ENCODE measurements around the gene C12orf56. TPM values are rescaled to one million over a fixed set of nuclear protein-coding genes. Genes with fewer than 3 reads are reported as not detected.
A peak's percentile ranks its signal among the peaks of the same experiment; 100 is the strongest.
"Not testable (repeated sequence)": the region's sequence is repeated elsewhere in the genome, so short reads cannot be mapped to it uniquely, and the experiment has no call there.

C12orf56 gene
- total RNA-seq, 1 donor from 2014 or later: not detected

GRCh38 chr12:64325055-64325454 lies 65.5 kb downstream of the C12orf56 start:
- Mint-ChIP-seq H3K27me3 (no peaks in the 10 kb centered on the region), H3K4me1 (ENCODE audit: unreplicated experiment) (no peaks in the 10 kb centered on the region), H3K4me3 (no peak overlapping the region), H3K9me3 (no peaks in the 10 kb centered on the region), H3K36me3 (no peaks in the 10 kb centered on the region), H3K27ac (no peak overlapping the region)
- DNase-seq (ENCODE audit: extremely low spot score, unreplicated experiment): no peak
- TF ChIP-seq, protein P1, sequence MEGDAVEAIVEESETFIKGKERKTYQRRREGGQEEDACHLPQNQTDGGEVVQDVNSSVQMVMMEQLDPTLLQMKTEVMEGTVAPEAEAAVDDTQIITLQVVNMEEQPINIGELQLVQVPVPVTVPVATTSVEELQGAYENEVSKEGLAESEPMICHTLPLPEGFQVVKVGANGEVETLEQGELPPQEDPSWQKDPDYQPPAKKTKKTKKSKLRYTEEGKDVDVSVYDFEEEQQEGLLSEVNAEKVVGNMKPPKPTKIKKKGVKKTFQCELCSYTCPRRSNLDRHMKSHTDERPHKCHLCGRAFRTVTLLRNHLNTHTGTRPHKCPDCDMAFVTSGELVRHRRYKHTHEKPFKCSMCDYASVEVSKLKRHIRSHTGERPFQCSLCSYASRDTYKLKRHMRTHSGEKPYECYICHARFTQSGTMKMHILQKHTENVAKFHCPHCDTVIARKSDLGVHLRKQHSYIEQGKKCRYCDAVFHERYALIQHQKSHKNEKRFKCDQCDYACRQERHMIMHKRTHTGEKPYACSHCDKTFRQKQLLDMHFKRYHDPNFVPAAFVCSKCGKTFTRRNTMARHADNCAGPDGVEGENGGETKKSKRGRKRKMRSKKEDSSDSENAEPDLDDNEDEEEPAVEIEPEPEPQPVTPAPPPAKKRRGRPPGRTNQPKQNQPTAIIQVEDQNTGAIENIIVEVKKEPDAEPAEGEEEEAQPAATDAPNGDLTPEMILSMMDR (conservative IDR thresholded peaks at IDR 0.05): no peak

DNA sequence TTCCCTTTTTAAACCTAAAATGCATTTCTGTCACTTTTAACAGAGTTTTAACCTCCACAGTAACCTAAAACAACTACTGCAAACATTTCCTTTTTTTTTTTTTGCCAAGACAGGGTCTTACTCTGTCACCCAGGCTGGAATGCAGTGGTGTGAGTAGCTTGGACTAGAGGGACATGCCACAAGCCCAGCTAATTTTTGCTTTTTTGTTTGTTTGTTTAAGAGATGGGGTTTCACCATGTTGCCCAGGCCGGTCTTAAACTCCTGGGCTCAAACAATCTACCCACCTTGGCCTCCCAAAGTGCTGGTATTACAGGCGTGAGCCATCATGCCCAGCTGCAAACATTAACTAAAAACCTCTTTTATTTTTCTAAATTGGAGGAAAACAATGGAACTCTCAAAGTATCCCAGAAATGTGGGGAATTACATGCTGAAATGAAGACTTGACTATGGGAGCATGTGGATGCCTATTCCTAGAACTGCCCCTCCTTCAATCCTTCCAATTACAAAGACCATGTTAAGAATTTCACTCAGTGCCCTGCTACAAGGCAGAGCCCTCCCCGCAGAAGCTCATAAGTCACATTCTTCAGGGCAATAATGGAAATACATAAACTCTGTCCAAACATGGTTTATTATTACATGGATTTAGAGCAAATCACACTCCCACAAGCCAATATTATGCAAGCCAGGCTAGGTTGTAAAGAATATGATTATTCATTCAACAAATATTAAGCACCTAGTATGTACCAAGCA lies 66.9 kb downstream of the C12orf56 start:
- H3K36me3 Mint-ChIP-seq: no peaks in the 10 kb centered on the region
- no peak overlapping the region for H3K27ac Mint-ChIP-seq
- TF ChIP-seq, protein P1 (conservative IDR thresholded peaks at IDR 0.05): no peak
- H3K4me1 Mint-ChIP-seq (ENCODE audit: unreplicated experiment): peaks cover 5% of the 10 kb centered on the region
- H3K4me3 Mint-ChIP-seq: no peak overlapping the region
- H3K9me3 Mint-ChIP-seq: no peaks in the 10 kb centered on the region
- no peaks in the 10 kb centered on the region for H3K27me3 Mint-ChIP-seq
- DNase-seq (ENCODE audit: extremely low spot score, unreplicated experiment): no peak

DNA sequence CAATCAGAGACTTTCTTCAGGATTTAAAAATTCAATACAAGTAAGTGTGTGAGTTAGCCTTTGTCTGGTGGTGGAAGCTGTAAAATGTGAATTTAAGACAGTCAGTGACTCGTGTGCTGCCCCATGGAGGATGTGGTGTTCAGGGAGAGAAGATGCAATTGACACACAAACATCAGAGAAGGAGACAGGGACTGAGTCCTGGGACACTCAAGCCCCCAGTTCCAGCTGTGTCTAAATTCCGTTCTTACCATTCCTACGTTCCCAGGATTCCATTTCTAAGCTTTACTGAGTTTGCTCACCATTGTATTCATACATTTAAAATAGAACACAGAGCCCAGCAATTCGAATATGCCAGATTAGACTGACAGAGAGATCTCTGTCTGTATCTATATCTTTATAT lies 67.6 kb downstream of the C12orf56 start:
- H3K9me3 Mint-ChIP-seq: no peaks in the 10 kb centered on the region
- TF ChIP-seq, protein P1 (conservative IDR thresholded peaks at IDR 0.05): no peak
- H3K27me3 Mint-ChIP-seq: no peaks in the 10 kb centered on the region
- no peak overlapping the region for H3K27ac Mint-ChIP-seq
- DNase-seq (ENCODE audit: extremely low spot score, unreplicated experiment): no peak
- no peak overlapping the region for H3K4me3 Mint-ChIP-seq
- H3K36me3 Mint-ChIP-seq: no peaks in the 10 kb centered on the region
- H3K4me1 Mint-ChIP-seq (ENCODE audit: unreplicated experiment): peaks cover 7% of the 10 kb centered on the region

DNA sequence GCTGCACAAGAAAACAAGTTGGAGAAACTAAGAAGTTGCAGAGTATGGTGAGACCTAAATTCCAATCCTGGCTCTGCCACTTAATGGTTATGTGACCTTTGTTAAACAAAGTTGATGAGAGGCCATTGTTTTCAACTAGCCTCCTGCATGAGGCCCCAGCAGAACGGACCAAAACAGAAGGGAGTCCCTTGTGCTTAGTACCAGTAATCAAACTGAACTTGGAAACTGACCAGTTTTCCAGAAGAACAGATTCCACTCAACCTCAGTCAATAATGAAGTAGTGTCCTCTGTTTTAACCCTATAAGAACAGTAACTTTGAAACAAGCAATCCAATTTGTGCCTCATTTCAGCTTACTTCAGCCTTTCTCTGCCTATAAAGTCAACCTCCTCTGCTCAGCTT lies 69.9 kb downstream of the C12orf56 start:
- H3K4me3 Mint-ChIP-seq: no peak overlapping the region
- TF ChIP-seq, protein P1 (conservative IDR thresholded peaks at IDR 0.05): no peak
- H3K36me3 Mint-ChIP-seq: no peaks in the 10 kb centered on the region
- H3K27ac Mint-ChIP-seq: no peak overlapping the region
- no peaks in the 10 kb centered on the region for H3K9me3 Mint-ChIP-seq
- peaks cover 7% of the 10 kb centered on the region for H3K4me1 Mint-ChIP-seq (ENCODE audit: unreplicated experiment)
- DNase-seq (ENCODE audit: extremely low spot score, unreplicated experiment): no peak
- no peaks in the 10 kb centered on the region for H3K27me3 Mint-ChIP-seq

GRCh38 chr12:64319540-64320225 lies 70.9 kb downstream of the C12orf56 start:
- not testable (repeated sequence) for H3K27ac Mint-ChIP-seq; DNase-seq (ENCODE audit: extremely low spot score, unreplicated experiment)

GRCh38 chr12:64318605-64319004 lies 72.0 kb downstream of the C12orf56 start:
- Mint-ChIP-seq H3K36me3 (no peaks in the 10 kb centered on the region), H3K9me3 (no peaks in the 10 kb centered on the region), H3K4me3 (peak overlapping the region; percentile 53), H3K4me1 (ENCODE audit: unreplicated experiment) (peaks cover 7% of the 10 kb centered on the region), H3K27ac (peak overlapping the region; percentile 19), H3K27me3 (no peaks in the 10 kb centered on the region)
- TF ChIP-seq, protein P1 (conservative IDR thresholded peaks at IDR 0.05): peak; percentile 22
- DNase-seq (ENCODE audit: extremely low spot score, unreplicated experiment): no peak

More at GRCh38 chr12:64319540-64320225, 70.9 kb downstream of the C12orf56 start:
- not testable (repeated sequence) for H3K36me3 Mint-ChIP-seq; H3K9me3 Mint-ChIP-seq; H3K27me3 Mint-ChIP-seq; H3K4me3 Mint-ChIP-seq; H3K4me1 Mint-ChIP-seq (ENCODE audit: unreplicated experiment)
